DOHH2 (cell line): ENCODE results near the gene CD300LF.

ENCODE experiments used
- CTCF ChIP-seq: fragments of 200-600 bp; sonication (generic); IDR thresholded peaks from one replicate; pipeline ENCODE4 v1.5.1; 2014; ENCODE audit warnings: antibody characterized with exemption, mild to moderate bottlenecking, low read depth, low read length; ENCODE audit not compliant: poor library complexity, severe bottlenecking
- EZH2phosphoT487 ChIP-seq: fragments of 200-600 bp; sonication (generic); IDR thresholded peaks from 2 replicates; pipeline ENCODE4 v1.6.1; 2017; ENCODE audit warnings: borderline replicate concordance, mild to moderate bottlenecking, antibody characterized with exemption, low read length, moderate library complexity, mixed read lengths

- no peak for TF ChIP-seq CTCF
- TF ChIP-seq EZH2phosphoT487 = no peak
Measured at GRCh38 chr17:74702116-74702871, 10.4 kb downstream of the CD300LF start.
